ENCODE data around the gene IKZF5.

IKZF5 gene, protein sequence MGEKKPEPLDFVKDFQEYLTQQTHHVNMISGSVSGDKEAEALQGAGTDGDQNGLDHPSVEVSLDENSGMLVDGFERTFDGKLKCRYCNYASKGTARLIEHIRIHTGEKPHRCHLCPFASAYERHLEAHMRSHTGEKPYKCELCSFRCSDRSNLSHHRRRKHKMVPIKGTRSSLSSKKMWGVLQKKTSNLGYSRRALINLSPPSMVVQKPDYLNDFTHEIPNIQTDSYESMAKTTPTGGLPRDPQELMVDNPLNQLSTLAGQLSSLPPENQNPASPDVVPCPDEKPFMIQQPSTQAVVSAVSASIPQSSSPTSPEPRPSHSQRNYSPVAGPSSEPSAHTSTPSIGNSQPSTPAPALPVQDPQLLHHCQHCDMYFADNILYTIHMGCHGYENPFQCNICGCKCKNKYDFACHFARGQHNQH

GRCh38 chr10:123008355-123009104 lies at the start of gene IKZF5, which contains the start of gene ACADSB:
TSS of gene IKZF5 (minus strand) at chr10:123008795. CDS start at chr10:122998625, 10,170 bp downstream.
TSS of gene ACADSB (plus strand) at chr10:123009006. CDS start at chr10:123009030, 24 bp downstream.
- DNase-seq (ENCODE audit: low read depth, low spot score) = peak; percentile 96

DNA sequence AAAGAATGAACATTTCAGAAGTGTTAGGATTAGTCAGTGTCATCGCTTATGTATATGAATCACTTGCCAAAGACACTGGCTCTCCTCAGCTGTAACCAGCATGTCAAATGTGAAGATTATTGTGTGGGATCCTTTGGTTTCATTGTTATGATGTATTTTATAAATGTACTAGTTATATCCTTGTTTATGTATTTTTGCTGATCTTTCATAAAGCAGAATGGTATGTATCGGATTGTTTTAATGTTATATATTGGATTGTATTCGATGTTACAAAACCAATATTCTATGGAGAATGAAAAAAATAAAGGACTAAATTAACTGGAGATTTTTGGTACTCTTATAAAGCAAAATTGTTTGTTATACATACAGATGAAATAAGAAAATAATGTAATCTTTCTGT lies 49.4 kb upstream of the IKZF5 start:
- DNase-seq (ENCODE audit: low read depth, low spot score) = no peak

- no peak for DNase-seq (ENCODE audit: low read depth, low spot score)
Measured at GRCh38 chr10:123045961-123046731, 37.6 kb upstream of the IKZF5 start.

GRCh38 chr10:123044391-123044790 lies 35.8 kb upstream of the IKZF5 start:
- DNase-seq (ENCODE audit: low read depth, low spot score) = no peak

- peak; percentile 4 for DNase-seq (ENCODE audit: low read depth, low spot score)
Measured at GRCh38 chr10:123043409-123043925, 34.9 kb upstream of the IKZF5 start.

DNA sequence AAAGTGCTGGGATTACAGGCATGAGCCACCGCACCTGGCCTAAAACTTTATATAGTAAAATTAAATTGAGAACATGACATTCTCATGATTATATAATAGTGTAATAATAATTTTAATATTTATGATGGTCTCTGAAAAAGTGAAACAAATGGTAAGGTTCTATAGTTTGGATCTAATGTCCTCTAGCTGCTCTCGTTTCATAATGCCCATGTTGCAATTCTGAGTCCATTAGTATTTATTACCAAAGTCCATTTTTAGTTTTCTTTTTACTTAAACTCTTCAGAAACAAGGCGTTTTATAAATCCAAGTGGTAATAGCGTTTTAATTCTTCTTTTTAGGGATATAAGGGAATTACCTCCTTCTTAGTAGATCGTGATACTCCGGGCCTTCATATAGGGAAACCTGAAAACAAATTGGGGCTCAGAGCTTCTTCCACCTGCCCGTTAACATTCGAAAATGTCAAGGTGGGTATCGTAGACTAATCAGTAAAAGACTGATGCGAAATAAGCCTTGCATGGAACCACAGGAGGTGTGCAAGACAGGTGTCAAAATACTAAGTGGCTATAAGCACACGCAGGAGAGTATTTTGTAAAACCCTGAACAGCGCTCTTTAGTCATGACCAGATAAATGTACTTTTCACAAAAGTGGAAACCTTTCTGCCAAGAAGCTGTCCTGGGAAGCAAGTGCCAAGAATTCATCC lies 34.3 kb upstream of the IKZF5 start:
- DNase-seq (ENCODE audit: low read depth, low spot score) = no peak

- DNase-seq (ENCODE audit: low read depth, low spot score) = no peak
Measured at GRCh38 chr10:123039632-123039930, 31.0 kb upstream of the IKZF5 start.

DNA sequence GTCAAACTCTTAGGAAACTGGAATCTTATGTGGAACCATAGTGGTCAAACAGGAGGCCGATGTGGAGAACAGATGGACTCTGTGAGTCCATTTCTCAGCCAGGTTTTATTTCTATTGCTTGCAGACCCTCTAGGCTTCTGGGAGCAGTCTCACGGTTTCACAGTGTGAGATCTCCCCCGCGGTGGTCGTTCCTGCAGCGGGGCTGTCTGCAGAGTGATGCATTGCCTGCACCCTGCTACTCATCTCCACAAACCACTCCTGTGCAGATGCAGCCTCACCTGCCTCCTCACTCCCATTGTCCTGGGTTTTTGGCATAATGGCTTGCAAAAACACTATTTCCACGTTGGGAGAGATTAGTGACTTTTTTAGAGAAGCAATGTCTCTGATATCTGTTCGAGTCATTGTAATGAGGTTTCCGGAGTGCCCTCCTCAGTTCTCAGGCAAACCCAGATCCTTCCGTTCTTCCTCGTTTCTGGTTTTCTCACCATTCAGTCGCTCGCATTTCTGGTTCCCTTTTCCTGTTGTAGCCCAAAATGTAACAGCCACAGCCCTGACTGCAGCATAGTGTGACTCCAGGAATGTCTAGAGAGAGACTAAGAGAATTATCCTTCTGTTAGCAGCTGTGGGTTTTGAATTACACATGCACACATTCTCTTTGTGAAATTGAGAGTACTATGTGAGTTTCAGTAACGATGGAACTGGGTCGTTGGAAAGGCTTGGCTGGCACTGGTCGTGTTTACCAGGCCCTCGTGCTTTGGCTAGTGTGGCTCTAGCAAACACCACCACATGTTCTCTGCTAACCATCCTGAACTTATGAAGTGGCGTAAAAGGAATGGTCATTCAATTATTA lies 30.4 kb upstream of the IKZF5 start:
- no peak for DNase-seq (ENCODE audit: low read depth, low spot score)

DNA sequence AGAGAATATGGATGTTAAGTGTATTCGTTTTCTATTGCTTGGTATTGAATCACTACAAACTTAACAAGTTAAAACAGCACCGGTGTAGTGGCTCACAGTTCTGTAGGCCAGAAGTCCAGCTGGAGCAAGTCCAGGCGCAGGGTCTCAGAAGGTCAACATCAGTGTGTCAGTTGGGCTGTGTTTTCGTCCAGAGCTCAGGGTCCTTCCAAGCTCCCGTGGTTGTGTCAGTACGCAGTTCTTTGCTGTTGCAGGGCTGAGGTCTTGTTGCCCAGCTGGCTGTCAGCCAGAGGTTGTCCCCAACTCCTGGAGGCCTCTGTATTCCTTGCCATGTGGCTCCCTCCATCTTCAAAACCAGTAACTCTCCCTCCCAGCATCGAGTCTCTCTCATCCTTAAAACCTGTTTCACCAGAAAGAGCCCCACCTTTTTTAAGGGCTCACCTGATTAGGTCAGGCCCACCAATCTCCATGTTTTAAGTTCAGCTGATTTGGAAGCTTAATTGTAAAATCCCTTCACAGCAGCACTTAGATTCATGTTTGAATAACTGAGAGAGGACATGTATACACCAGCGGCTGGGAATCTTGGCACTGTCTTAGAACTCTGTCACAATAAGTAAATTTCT lies 27.0 kb upstream of the IKZF5 start:
- no peak for DNase-seq (ENCODE audit: low read depth, low spot score)

GRCh38 chr10:123034332-123034731 lies 25.7 kb upstream of the IKZF5 start:
- no peak for DNase-seq (ENCODE audit: low read depth, low spot score)

DNA sequence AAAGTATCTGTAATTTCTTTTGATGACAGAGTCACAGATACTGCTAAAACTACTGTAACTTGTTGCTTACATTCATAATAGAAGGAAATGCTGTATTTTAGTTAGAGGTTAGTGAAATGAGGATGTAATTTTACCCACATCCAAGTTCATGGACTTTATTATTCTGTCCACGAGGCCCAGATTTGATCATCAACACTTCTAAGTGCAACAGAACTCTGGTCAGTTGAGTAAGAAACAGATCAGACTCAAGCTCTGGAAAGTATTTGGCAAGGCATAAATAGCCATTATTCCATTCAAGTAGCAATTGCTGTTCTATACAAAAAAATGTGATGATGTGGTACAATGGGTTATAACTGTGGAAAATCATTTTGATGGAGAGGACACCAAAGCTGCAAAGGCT lies 22.5 kb upstream of the IKZF5 start:
- no peak for DNase-seq (ENCODE audit: low read depth, low spot score)

DNA sequence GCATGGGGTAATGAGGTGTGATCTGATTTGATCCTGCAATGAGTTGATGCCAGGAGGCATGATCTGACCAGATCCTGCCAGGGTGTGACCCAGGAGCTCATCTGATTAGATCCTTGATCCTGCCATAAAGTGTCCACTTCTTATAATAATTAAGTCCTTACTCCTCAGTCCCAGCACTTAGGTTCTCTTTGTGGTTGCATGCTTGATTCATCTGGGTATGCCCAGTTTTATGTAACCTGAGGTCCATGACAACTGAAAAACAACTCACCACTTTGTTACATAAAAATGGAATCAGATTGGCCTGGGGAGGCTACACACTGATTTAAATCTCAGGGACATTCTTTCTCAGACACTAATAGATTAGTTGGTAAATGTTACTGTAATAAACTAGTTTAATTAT lies 19.3 kb upstream of the IKZF5 start:
- no peak for DNase-seq (ENCODE audit: low read depth, low spot score)

DNA sequence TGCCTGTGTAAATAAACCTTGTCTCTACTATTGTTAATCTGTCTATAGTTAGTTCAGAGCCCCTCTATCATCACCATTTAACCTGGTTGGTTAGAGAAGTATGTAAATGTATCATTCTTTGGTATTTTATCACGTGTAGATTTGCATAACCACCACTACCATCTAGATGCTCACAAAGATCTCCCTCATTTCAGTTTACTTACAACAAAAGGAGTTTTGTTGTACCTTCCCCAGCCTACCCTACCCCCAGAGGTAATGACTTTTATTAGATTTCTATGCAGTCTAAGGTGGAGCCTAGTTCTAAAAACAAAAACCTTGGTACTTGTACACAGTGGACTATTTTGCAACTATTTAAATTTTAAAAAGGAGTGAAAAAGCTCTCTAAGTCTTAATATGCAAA lies 17.7 kb upstream of the IKZF5 start:
- no peak for DNase-seq (ENCODE audit: low read depth, low spot score)

DNA sequence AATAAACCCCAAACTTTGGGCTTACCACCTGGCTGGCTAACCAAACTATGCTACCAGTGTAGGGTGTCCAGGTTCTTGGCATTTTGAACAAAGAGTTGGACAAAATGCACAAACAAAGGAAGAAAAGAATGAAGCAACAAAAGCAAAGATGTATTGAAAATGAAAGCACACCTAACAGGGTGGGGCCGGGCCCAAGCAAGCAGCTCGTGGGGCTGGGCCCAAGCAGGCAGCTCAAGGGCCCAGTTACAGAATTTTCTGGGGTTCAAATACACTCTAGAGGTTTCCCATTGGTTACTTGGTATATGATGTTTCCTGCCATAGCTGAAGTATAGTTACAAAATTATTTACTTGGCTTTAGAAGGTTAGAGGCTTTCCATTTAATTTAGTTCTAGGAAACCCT lies 15.9 kb upstream of the IKZF5 start:
- DNase-seq (ENCODE audit: low read depth, low spot score) = no peak

GRCh38 chr10:123021517-123021916 lies 12.9 kb upstream of the IKZF5 start:
- DNase-seq (ENCODE audit: low read depth, low spot score) = no peak

GRCh38 chr10:123019941-123020703 lies 11.5 kb upstream of the IKZF5 start:
- no peak for DNase-seq (ENCODE audit: low read depth, low spot score)

DNA sequence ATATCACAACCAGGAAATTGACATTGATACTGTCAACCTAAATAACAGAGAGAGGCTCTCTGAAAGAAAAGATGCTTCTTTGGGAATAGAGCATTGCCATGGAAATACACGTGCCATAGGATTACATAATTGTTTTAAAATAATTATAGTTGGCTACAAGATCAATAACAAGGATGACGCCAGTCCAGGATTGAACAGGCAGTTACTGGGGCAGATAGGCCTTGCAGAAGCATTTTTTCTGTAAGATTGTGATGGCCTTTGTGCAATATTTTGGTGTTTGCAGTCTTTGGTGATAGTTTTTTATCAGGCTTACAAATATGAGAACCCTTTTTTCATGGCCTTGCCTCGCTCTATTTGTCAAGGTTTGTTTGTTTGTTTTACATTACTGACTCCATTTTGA lies 10.7 kb upstream of the IKZF5 start:
- DNase-seq (ENCODE audit: low read depth, low spot score) = no peak

GRCh38 chr10:123018531-123018930 lies 9.9 kb upstream of the IKZF5 start:
- no peak for DNase-seq (ENCODE audit: low read depth, low spot score)

- no peak for DNase-seq (ENCODE audit: low read depth, low spot score)
Measured at GRCh38 chr10:123017421-123018165, 9.0 kb upstream of the IKZF5 start.

Measured in activated CD4-positive, CD25-positive, alpha-beta regulatory T cell treated with anti-CD3 and anti-CD28 coated beads, Interleukin-2, amount 50 U/mL, for 16 hours (primary cell).